Activated CD8-positive, alpha-beta memory T cell treated with anti-CD3 and anti-CD28 coated beads for 4 hours (primary cell): ENCODE data around the gene RAD50.
A peak's percentile ranks its signal among the peaks of the same experiment; 100 is the strongest.
"Not testable (repeated sequence)": the region's sequence is repeated elsewhere in the genome, so short reads cannot be mapped to it uniquely, and the experiment has no call there.

Experiments used
- DNase-seq, 2 donors: peaks; one replicate each; pipeline ENCODE4 v3.0.0-alpha.2; 2020; ENCODE audit warnings: low read depth in 2 of 2

The RAD50 gene

GRCh38 chr5:132556763-132557477 lies at the start of gene RAD50:
TSS of gene RAD50 (plus strand) at chr5:132556977. CDS start at chr5:132557325, 348 bp downstream.
- DNase-seq: peak; percentile 80 to 86

GRCh38 chr5:132510076-132510475 lies 46.7 kb upstream of the RAD50 start:
- DNase-seq: no peak

GRCh38 chr5:132513618-132514336 lies 43.0 kb upstream of the RAD50 start:
- DNase-seq: not testable (repeated sequence)

- not testable (repeated sequence) for DNase-seq
Measured at GRCh38 chr5:132522067-132522466, 34.7 kb upstream of the RAD50 start.

GRCh38 chr5:132524877-132525276 lies 31.9 kb upstream of the RAD50 start:
- not testable (repeated sequence) for DNase-seq

GRCh38 chr5:132525299-132525724 lies 31.5 kb upstream of the RAD50 start:
- no peak for DNase-seq

GRCh38 chr5:132526290-132526973 lies 30.3 kb upstream of the RAD50 start:
- no peak for DNase-seq

GRCh38 chr5:132526974-132527564 lies 29.7 kb upstream of the RAD50 start:
- DNase-seq: no peak

GRCh38 chr5:132528021-132528420 lies 28.8 kb upstream of the RAD50 start:
- no peak for DNase-seq

GRCh38 chr5:132528866-132529634 lies 27.7 kb upstream of the RAD50 start:
- no peak for DNase-seq

- no peak for DNase-seq
Measured at GRCh38 chr5:132530946-132531345, 25.8 kb upstream of the RAD50 start.

GRCh38 chr5:132539716-132540115 lies 17.1 kb upstream of the RAD50 start:
- no peak for DNase-seq

GRCh38 chr5:132540149-132540548 lies 16.6 kb upstream of the RAD50 start:
- no peak for DNase-seq

GRCh38 chr5:132540764-132541163 lies 16.0 kb upstream of the RAD50 start:
- no peak for DNase-seq

GRCh38 chr5:132543472-132544201 lies 13.1 kb upstream of the RAD50 start, which contains the start of gene IL5:
TSS of gene IL5 (minus strand) at chr5:132543522. CDS start at chr5:132543478, 44 bp downstream.
- no peak for DNase-seq

- no peak for DNase-seq
Measured at GRCh38 chr5:132546108-132546507, 10.7 kb upstream of the RAD50 start.

GRCh38 chr5:132547269-132547668 lies 9.5 kb upstream of the RAD50 start:
- DNase-seq: no peak

- DNase-seq: not testable (repeated sequence)
Measured at GRCh38 chr5:132548834-132549233, 7.9 kb upstream of the RAD50 start.

- no peak for DNase-seq
Measured at GRCh38 chr5:132549576-132549975, 7.2 kb upstream of the RAD50 start.

- no peak for DNase-seq
Measured at GRCh38 chr5:132556153-132556762, 519 bp upstream of the RAD50 start.
